Activated CD8-positive, alpha-beta memory T cell treated with anti-CD3 and anti-CD28 coated beads, Interleukin-2, amount 10 ng/mL, durations not matched to agents 7 days and 5 days (primary cell): ENCODE measurements around the gene SLC25A10. TPM values are rescaled to one million over a fixed set of nuclear protein-coding genes. Genes with fewer than 3 reads are reported as not detected.
"Not testable (repeated sequence)": the region's sequence is repeated elsewhere in the genome, so short reads cannot be mapped to it uniquely, and the experiment has no call there.

Experiments used
- ATAC-seq: fragments of 150-1000 bp; cut with Tn5 transposase; one replicate; pipeline ENCODE4 v1.10.0; 2021; ENCODE audit warnings: moderate library complexity
- CTCF ChIA-PET: fragments of 350-600 bp; sonication (Branson Sonifier 250); formaldehyde crosslinking; loops from one replicate; lab custom pipeline; 2021; ENCODE audit warnings: antibody characterized with exemption; lab: Charles Lee
- DNase-seq: peaks from one replicate; pipeline ENCODE4 v3.0.0-alpha.2; 2020
- H3K27ac Mint-ChIP-seq: one replicate; pipeline ENCODE4 v1.8.0; 2021; ENCODE audit warnings: mild to moderate bottlenecking, mixed read lengths
- H3K27me3 Mint-ChIP-seq: one replicate; pipeline ENCODE4 v1.8.0; 2021; ENCODE audit warnings: mixed read lengths
- H3K36me3 Mint-ChIP-seq: one replicate; pipeline ENCODE4 v1.8.0; 2021; ENCODE audit warnings: mild to moderate bottlenecking, mixed read lengths
- H3K4me1 Mint-ChIP-seq: one replicate; pipeline ENCODE4 v1.8.0; 2021; ENCODE audit warnings: mixed read lengths
- H3K4me3 Mint-ChIP-seq: one replicate; pipeline ENCODE4 v1.8.0; 2021; ENCODE audit warnings: mild to moderate bottlenecking, moderate library complexity, mixed read lengths
- H3K9me3 Mint-ChIP-seq: one replicate; pipeline ENCODE4 v1.8.0; 2022; ENCODE audit warnings: low read depth, mixed read lengths
- total RNA-seq, 2 experiments: library from RNA; stranded (reverse); gene quantifications; one replicate each; pipeline ENCODE4 v1.2.3, GENCODE V29; 2021

The SLC25A10 gene
- 10 to 100 TPM; 32.8 to 40.1 TPM for total RNA-seq

DNA sequence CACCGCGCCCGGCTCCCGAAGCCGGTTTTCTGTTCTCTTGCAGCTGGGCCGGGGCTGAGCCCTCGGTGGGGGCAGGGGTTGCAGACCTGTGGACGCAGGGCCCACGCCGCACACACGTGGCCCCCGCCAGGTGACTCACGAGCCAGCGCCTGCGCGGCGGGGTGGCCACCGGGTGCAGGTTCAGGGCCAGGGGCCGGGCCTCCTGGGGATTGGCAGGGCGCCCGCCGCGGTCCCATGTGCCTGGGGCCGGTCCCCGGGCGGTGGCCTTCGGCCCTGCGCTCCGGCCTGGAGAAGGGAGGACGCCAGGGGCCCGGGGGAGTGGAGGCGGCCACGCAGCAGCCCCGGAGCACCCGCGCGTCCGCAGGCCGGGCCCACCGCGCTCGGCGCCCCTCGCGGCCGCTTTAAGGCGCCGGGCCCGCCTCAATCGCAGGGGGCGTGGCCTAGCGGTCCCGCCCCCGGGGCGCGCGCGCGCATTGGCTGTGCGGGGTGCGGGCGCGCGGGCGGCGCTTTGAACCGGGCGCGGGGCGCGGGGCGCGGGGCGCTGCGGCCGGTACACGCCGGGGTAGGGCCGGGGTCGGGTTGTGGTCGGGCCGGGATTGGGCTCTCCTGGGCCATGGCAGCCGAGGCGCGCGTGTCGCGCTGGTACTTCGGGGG, at the start of gene SLC25A10:
Gene SLC25A10 (plus strand): TSS at position 471 of the 654 bp plus-strand sequence. CDS start 143 bp downstream, at position 614.
- Mint-ChIP-seq H3K9me3 (no peaks in the 10 kb centered on the region), H3K36me3 (peaks cover 4% of the 10 kb centered on the region), H3K4me3 (peak within 1 kb of the TSS; percentile 81), H3K27ac (peak within 1 kb of the TSS; percentile 83), H3K4me1 (peaks cover 29% of the 10 kb centered on the region), H3K27me3 (no peaks in the 10 kb centered on the region)
- peak; percentile 89 for DNase-seq
- ATAC-seq = peak; percentile 86
- CTCF ChIA-PET = interaction anchor here (0.8 to 1.5 kb wide), 5 partner anchors 9 to 97 kb away, joined by 3 to 8 read pairs (median 6); partner anchors contain the start of gene MRPL12

GRCh38 chr17:81664051-81664470, 48.0 kb upstream of the SLC25A10 start:
- H3K4me1 Mint-ChIP-seq = peaks cover 53% of the 10 kb centered on the region
- DNase-seq (no peak), ATAC-seq (no peak)
- peak overlapping the region; percentile 94 for H3K27ac Mint-ChIP-seq
- peaks cover 31% of the 10 kb centered on the region for H3K36me3 Mint-ChIP-seq
- no peaks in the 10 kb centered on the region for H3K27me3 Mint-ChIP-seq
- CTCF ChIA-PET = no interaction called here
- H3K9me3 Mint-ChIP-seq = no peaks in the 10 kb centered on the region
- H3K4me3 Mint-ChIP-seq = no peak overlapping the region

- ATAC-seq = peak; percentile 41
- H3K27me3 Mint-ChIP-seq = no peaks in the 10 kb centered on the region
- DNase-seq = peak; percentile 75
- peak overlapping the region; percentile 94 for H3K27ac Mint-ChIP-seq
- H3K4me1 Mint-ChIP-seq = peaks cover 59% of the 10 kb centered on the region
- CTCF ChIA-PET = interaction anchor here (1.0 to 1.7 kb wide), 4 partner anchors 12 to 30 kb away, joined by 3 to 7 read pairs (median 4); partner anchors contain the start of genes ARL16 and HGS
- peak overlapping the region; percentile 89 for H3K4me3 Mint-ChIP-seq
- H3K36me3 Mint-ChIP-seq = peaks cover 40% of the 10 kb centered on the region
- no peaks in the 10 kb centered on the region for H3K9me3 Mint-ChIP-seq
These were observed 46.6 kb upstream of the SLC25A10 start for GRCh38 chr17:81665205-81666091.

DNA sequence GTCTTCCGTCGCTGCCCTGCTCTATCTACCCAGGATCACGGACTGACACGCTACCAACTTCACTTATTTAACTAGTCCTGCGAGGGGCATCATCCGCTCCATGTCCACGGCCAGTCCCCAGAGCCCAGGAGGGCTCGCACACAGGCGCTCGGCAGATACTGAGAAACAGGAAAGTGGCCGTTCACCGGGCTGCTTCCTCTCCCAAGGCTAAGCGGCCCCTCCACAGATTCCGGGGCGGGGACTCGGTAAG, 46.1 kb upstream of the SLC25A10 start:
- CTCF ChIA-PET = interaction anchor here (1.0 to 1.7 kb wide), 3 partner anchors 13 to 31 kb away, joined by 3 to 7 read pairs (median 6); partner anchors contain the start of genes ARL16 and HGS
- Mint-ChIP-seq H3K27ac (peak overlapping the region; percentile 94), H3K4me1 (peaks cover 59% of the 10 kb centered on the region), H3K4me3 (peak overlapping the region; percentile 89), H3K36me3 (peaks cover 40% of the 10 kb centered on the region), H3K9me3 (no peaks in the 10 kb centered on the region), H3K27me3 (no peaks in the 10 kb centered on the region)
- DNase-seq (peak; percentile 60), ATAC-seq (peak; percentile 34)

GRCh38 chr17:81666342-81667191, 45.5 kb upstream of the SLC25A10 start, which contains the start of the genes CCDC137 and OXLD1:
TSS of gene CCDC137 (plus strand) at chr17:81666737. CDS start at chr17:81666767, 30 bp downstream.
TSS of gene OXLD1 (minus strand) at chr17:81666605. CDS start at chr17:81666577, 28 bp downstream.
- Mint-ChIP-seq H3K4me1 (peaks cover 62% of the 10 kb centered on the region), H3K9me3 (no peaks in the 10 kb centered on the region), H3K27ac (peak within 1 kb of the TSS; percentile 94), H3K36me3 (peaks cover 44% of the 10 kb centered on the region), H3K27me3 (no peaks in the 10 kb centered on the region), H3K4me3 (peak within 1 kb of the TSS; percentile 89)
- DNase-seq = peak; percentile 97
- CTCF ChIA-PET = interaction anchor here (1.5 to 1.7 kb wide), 2 partner anchors 16 to 31 kb away, joined by 6 to 7 read pairs; partner anchors contain the start of genes ARL16 and HGS
- peak; percentile 94 for ATAC-seq

- H3K27me3 Mint-ChIP-seq = no peaks in the 10 kb centered on the region
- H3K4me3 Mint-ChIP-seq = peak overlapping the region; percentile 89
- CTCF ChIA-PET = interaction anchor here (2.1 kb wide), 1 partner anchor 16 kb away, joined by 6 read pairs; the partner anchor contains the start of genes ARL16 and HGS
- DNase-seq (no peak), ATAC-seq (no peak)
- no peaks in the 10 kb centered on the region for H3K9me3 Mint-ChIP-seq
- peaks cover 56% of the 10 kb centered on the region for H3K36me3 Mint-ChIP-seq
- H3K4me1 Mint-ChIP-seq = peaks cover 55% of the 10 kb centered on the region
- H3K27ac Mint-ChIP-seq = peak overlapping the region; percentile 87
These were observed 44.3 kb upstream of the SLC25A10 start for GRCh38 chr17:81667754-81668153.

- Mint-ChIP-seq H3K36me3 (peaks cover 39% of the 10 kb centered on the region), H3K27me3 (no peaks in the 10 kb centered on the region), H3K4me1 (peaks cover 22% of the 10 kb centered on the region), H3K27ac (no peak overlapping the region), H3K4me3 (no peak overlapping the region), H3K9me3 (no peaks in the 10 kb centered on the region)
- CTCF ChIA-PET = no interaction called here
- ATAC-seq (no peak), DNase-seq (no peak)
These were observed 39.6 kb upstream of the SLC25A10 start for GRCh38 chr17:81672504-81672903.

DNA sequence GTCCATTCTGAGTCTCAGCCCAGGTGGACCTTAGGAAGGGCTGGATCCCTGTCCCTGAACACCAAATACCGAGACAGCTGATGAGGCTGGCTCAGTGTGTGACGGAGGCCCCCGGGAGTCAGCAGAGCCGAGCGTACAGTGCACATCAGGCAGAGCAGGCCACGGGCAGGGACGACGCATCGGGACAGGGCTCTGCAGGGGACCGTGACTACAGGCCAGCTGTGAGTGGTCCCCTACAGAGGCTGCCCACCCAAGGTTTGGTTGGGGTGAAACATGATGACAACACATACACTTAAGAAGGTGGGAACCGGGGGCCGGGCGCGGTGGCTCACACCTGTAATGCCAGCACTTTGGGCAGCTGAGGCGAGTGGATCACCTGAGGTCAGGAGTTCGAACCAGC, 39.1 kb upstream of the SLC25A10 start:
- Mint-ChIP-seq H3K36me3 (peaks cover 35% of the 10 kb centered on the region), H3K9me3 (no peaks in the 10 kb centered on the region), H3K4me3 (no peak overlapping the region), H3K27ac (no peak overlapping the region), H3K27me3 (no peaks in the 10 kb centered on the region), H3K4me1 (peaks cover 18% of the 10 kb centered on the region)
- no peak for DNase-seq
- CTCF ChIA-PET = no interaction called here
- ATAC-seq = no peak

DNA sequence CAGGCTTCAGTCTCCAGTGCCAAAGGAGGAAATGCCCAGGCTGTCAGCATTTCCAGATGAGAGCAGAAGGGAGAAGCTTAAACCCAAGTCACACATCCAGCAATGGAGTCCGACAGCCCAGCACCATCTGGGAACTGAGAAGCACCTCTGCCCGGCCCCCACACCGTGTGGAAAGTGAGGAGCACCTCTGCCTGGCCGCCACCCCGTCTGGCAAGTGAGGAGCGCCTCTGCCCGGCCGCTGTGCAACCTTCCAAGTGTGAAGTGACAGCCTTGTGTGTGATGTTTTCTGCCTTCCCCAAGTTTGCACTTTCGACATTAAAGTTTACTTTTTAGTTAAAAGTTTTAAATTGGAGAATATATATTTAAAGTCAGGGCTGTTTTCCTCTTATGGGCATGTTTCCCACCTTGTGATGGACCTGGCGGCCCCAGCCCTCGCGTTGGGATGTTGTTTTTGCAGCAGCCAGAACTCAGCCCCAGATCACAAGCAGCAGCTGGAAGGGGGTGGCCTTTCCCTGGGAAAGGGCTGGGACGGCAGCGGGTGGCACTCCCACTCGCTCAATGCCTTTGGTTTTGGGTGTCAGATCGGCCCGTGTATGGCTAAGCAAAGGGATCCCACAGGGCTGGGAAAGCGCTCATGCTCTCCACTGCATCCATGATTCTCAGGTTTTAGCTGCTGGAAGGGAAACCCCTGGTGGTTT, 38.4 kb upstream of the SLC25A10 start:
- Mint-ChIP-seq H3K4me3 (no peak overlapping the region), H3K27me3 (no peaks in the 10 kb centered on the region), H3K36me3 (peaks cover 29% of the 10 kb centered on the region), H3K27ac (no peak overlapping the region), H3K9me3 (no peaks in the 10 kb centered on the region), H3K4me1 (peaks cover 10% of the 10 kb centered on the region)
- no peak for ATAC-seq
- CTCF ChIA-PET = interaction anchor here (1.0 kb wide), 1 partner anchor 38 kb away, joined by 3 read pairs; no protein-coding TSS in a partner anchor
- no peak for DNase-seq

GRCh38 chr17:81675515-81676221, 36.4 kb upstream of the SLC25A10 start:
- H3K4me3 Mint-ChIP-seq, ATAC-seq, H3K27ac Mint-ChIP-seq, H3K9me3 Mint-ChIP-seq, H3K4me1 Mint-ChIP-seq, H3K27me3 Mint-ChIP-seq: not testable (repeated sequence)
- peaks cover 20% of the 10 kb centered on the region for H3K36me3 Mint-ChIP-seq
- peak; percentile 55 for DNase-seq
- CTCF ChIA-PET = interaction anchor here (0.6 to 2.1 kb wide), 10 partner anchors 9 to 1102 kb away, joined by 3 to 7 read pairs (median 4); partner anchors contain the start of gene MRPL12

GRCh38 chr17:81676906-81677305, 35.2 kb upstream of the SLC25A10 start:
- Mint-ChIP-seq H3K27ac (no peak overlapping the region), H3K9me3 (no peaks in the 10 kb centered on the region), H3K4me1 (peaks cover 4% of the 10 kb centered on the region), H3K4me3 (no peak overlapping the region), H3K27me3 (no peaks in the 10 kb centered on the region), H3K36me3 (peaks cover 13% of the 10 kb centered on the region)
- DNase-seq (no peak), ATAC-seq (no peak)
- CTCF ChIA-PET = interaction anchor here (1.4 to 2.1 kb wide), 2 partner anchors 9 to 25 kb away, joined by 5 to 7 read pairs; partner anchors contain the start of gene MRPL12
